ENCODE results near the gene PPP1R12C. TPM values are rescaled to one million over a fixed set of nuclear protein-coding genes. Genes with fewer than 3 reads are reported as not detected.
"Not testable (repeated sequence)": the region's sequence is repeated elsewhere in the genome, so short reads cannot be mapped to it uniquely, and the experiment has no call there.

The PPP1R12C gene
- total and polyA plus RNA-seq, 2 experiments from 2014 or later: 16.4 to 66.9 TPM

- 2 to 4% methylated on average over 51 to 59 of the region's 70 CpGs for WGBS, 2 experiments (ENCODE audit: low coverage in 1 of 2, low lambda C conversion rate in 2 of 2, missing lambda C conversion rate in 2 of 2)
- peak within 1 kb of the TSS; percentile 72 for H3K9ac ChIP-seq
These were observed 54.5 kb downstream of the PPP1R12C start, which contains the start of gene RDH13 for GRCh38 chr19:55062735-55063491. Gene RDH13 (minus strand): TSS chr19:55063148. CDS start chr19:55063032, 116 bp downstream.

GRCh38 chr19:55060287-55060686 lies 57.1 kb downstream of the PPP1R12C start:
- H3K9me2 ChIP-seq (ENCODE audit: insufficient read depth); H3K4me2 ChIP-seq (ENCODE audit: unreplicated experiment); in situ Hi-C loops (cut with MboI); H3F3A ChIP-seq (ENCODE audit: insufficient read depth); H3K79me2 ChIP-seq (ENCODE audit: insufficient read depth); H3K9ac ChIP-seq; H3K27ac ChIP-seq; H3K4me3 ChIP-seq; H3K4me1 ChIP-seq (ENCODE audit: insufficient read depth); H3K9me3 ChIP-seq (ENCODE audit: low read depth); DNase-seq; H3K36me3 ChIP-seq (ENCODE audit: low read depth); H2AFZ ChIP-seq; H4K20me1 ChIP-seq (ENCODE audit: insufficient read depth); H3K27me3 ChIP-seq (replicated peaks; ENCODE audit: insufficient read depth): not testable (repeated sequence)
- WGBS, 2 experiments (ENCODE audit: low coverage in 1 of 2, low lambda C conversion rate in 2 of 2, missing lambda C conversion rate in 2 of 2): 87 to 88% methylated on average over 9 of the region's 9 CpGs

More at GRCh38 chr19:55062735-55063491, 54.5 kb downstream of the PPP1R12C start, which contains the start of gene RDH13:
- no peaks in the 10 kb centered on the region for H3K27me3 ChIP-seq (replicated peaks; ENCODE audit: insufficient read depth)
- TF ChIP-seq EZH2phosphoT487 (IDR thresholded peaks at IDR 0.05; ENCODE audit: insufficient read depth, low read depth) (no peak), EZH2 (IDR thresholded peaks at IDR 0.05; ENCODE audit: insufficient read depth, poor library complexity, severe bottlenecking) (no peak)
- no peaks in the 10 kb centered on the region for H3K9me2 ChIP-seq (ENCODE audit: insufficient read depth)
- H2AFZ ChIP-seq: peak within 1 kb of the TSS; percentile 96
- no peaks in the 10 kb centered on the region; the same call in 1 of the 2 replicates for H3K4me1 ChIP-seq (ENCODE audit: insufficient read depth)
- no peak within 1 kb of the TSS for H3K27ac ChIP-seq
- H3K36me3 ChIP-seq (ENCODE audit: low read depth): no peaks in the 10 kb centered on the region
- no peaks in the 10 kb centered on the region for H3K9me3 ChIP-seq (ENCODE audit: low read depth)
- in situ Hi-C loops (cut with MboI): no loop called here
- no peaks in the 10 kb centered on the region for H4K20me1 ChIP-seq (ENCODE audit: insufficient read depth)
- H3F3A ChIP-seq (ENCODE audit: insufficient read depth): no peaks in the 10 kb centered on the region
- peak; percentile 98 for DNase-seq
- H3K79me2 ChIP-seq (ENCODE audit: insufficient read depth): peaks cover 6% of the 10 kb centered on the region; the same call in 1 of the 2 replicates
- peak within 1 kb of the TSS; percentile 68 for H3K4me2 ChIP-seq (ENCODE audit: unreplicated experiment)
- H3K4me3 ChIP-seq: peak within 1 kb of the TSS; percentile 75

GRCh38 chr19:55058781-55059610 lies 58.4 kb downstream of the PPP1R12C start:
- H3K4me3 ChIP-seq: no peak overlapping the region
- H3K27ac ChIP-seq: no peak overlapping the region

GRCh38 chr19:55056827-55057226 lies 60.6 kb downstream of the PPP1R12C start:
- TF ChIP-seq EZH2 (IDR thresholded peaks at IDR 0.05; ENCODE audit: insufficient read depth, poor library complexity, severe bottlenecking): no peak
- TF ChIP-seq EZH2phosphoT487 (IDR thresholded peaks at IDR 0.05; ENCODE audit: insufficient read depth, low read depth): no peak
- in situ Hi-C loops (cut with MboI): no loop called here
- Histone ChIP-seq H3K9me2 (ENCODE audit: insufficient read depth) (no peaks in the 10 kb centered on the region), H3K9me3 (ENCODE audit: low read depth) (no peaks in the 10 kb centered on the region), H4K20me1 (ENCODE audit: insufficient read depth) (no peaks in the 10 kb centered on the region), H3K9ac (no peak overlapping the region), H2AFZ (no peak overlapping the region), H3K79me2 (ENCODE audit: insufficient read depth) (no peaks in the 10 kb centered on the region), H3K4me1 (ENCODE audit: insufficient read depth) (no peaks in the 10 kb centered on the region), H3K4me2 (ENCODE audit: unreplicated experiment) (no peak overlapping the region), H3F3A (ENCODE audit: insufficient read depth) (no peaks in the 10 kb centered on the region), H3K4me3 (no peak overlapping the region), H3K36me3 (ENCODE audit: low read depth) (no peaks in the 10 kb centered on the region; the same call in 1 of the 2 replicates), H3K27ac (no peak overlapping the region), H3K27me3 (replicated peaks; ENCODE audit: insufficient read depth) (no peaks in the 10 kb centered on the region)
- WGBS, 2 experiments (ENCODE audit: low coverage in 1 of 2, low lambda C conversion rate in 2 of 2, missing lambda C conversion rate in 2 of 2): 94 to 96% methylated on average over 9 of the region's 9 CpGs
- no peak for DNase-seq

More at GRCh38 chr19:55058781-55059610, 58.4 kb downstream of the PPP1R12C start:
- Histone ChIP-seq H3K27me3 (replicated peaks; ENCODE audit: insufficient read depth) (no peaks in the 10 kb centered on the region), H3K4me1 (ENCODE audit: insufficient read depth) (no peaks in the 10 kb centered on the region; the same call in 1 of the 2 replicates), H3K9me3 (ENCODE audit: low read depth) (no peaks in the 10 kb centered on the region), H3K9me2 (ENCODE audit: insufficient read depth) (no peaks in the 10 kb centered on the region), H3K9ac (no peak overlapping the region), H3K79me2 (ENCODE audit: insufficient read depth) (peaks cover 6% of the 10 kb centered on the region; the same call in 1 of the 2 replicates), H3K36me3 (ENCODE audit: low read depth) (no peaks in the 10 kb centered on the region; the same call in 1 of the 2 replicates), H4K20me1 (ENCODE audit: insufficient read depth) (no peaks in the 10 kb centered on the region), H3K4me2 (ENCODE audit: unreplicated experiment) (no peak overlapping the region), H3F3A (ENCODE audit: insufficient read depth) (no peaks in the 10 kb centered on the region), H2AFZ (no peak overlapping the region)
- 90 to 93% methylated on average over 20 to 23 of the region's 23 CpGs for WGBS, 2 experiments (ENCODE audit: low coverage in 1 of 2, low lambda C conversion rate in 2 of 2, missing lambda C conversion rate in 2 of 2)
- in situ Hi-C loops (cut with MboI): no loop called here
- DNase-seq: no peak
- TF ChIP-seq EZH2phosphoT487 (IDR thresholded peaks at IDR 0.05; ENCODE audit: insufficient read depth, low read depth): no peak
- TF ChIP-seq EZH2 (IDR thresholded peaks at IDR 0.05; ENCODE audit: insufficient read depth, poor library complexity, severe bottlenecking): no peak

All from GM23248 (cell line).